Sigmoid colon (tissue), 7 donors: ENCODE measurements around the gene STAG1. TPM values are rescaled to one million over a fixed set of nuclear protein-coding genes. Genes with fewer than 3 reads are reported as not detected.
"Not testable (repeated sequence)": the region's sequence is repeated elsewhere in the genome, so short reads cannot be mapped to it uniquely, and the experiment has no call there.

ENCODE experiments used
- DNase-seq: peaks from one replicate; pipeline ENCODE4 v3.0.0-alpha.2; 2019
- H3K27ac ChIP-seq, 4 donors: fragments of 200-600 bp; sonication (generic); one replicate each; pipeline ENCODE4 v1.5.1; 2016 to 2019; ENCODE audit warnings: mild to moderate bottlenecking in 1 of 4
- H3K27me3 ChIP-seq, 3 donors: fragments of 200-600 bp; sonication (generic); one replicate each; pipeline ENCODE4 v1.5.1; 2019; ENCODE audit warnings: mild to moderate bottlenecking in 1 of 3
- H3K36me3 ChIP-seq, 4 donors: fragments of 200-600 bp; sonication (generic); one replicate each; pipeline ENCODE4 v1.5.1; 2016 to 2019
- H3K4me1 ChIP-seq, 4 donors: fragments of 200-600 bp; sonication (generic); one replicate each; pipeline ENCODE4 v1.5.1; 2017 to 2019
- H3K4me3 ChIP-seq, 4 donors: fragments of 200-600 bp; sonication (generic); one replicate each; pipeline ENCODE4 v1.5.1; 2017 to 2019; ENCODE audit warnings: mild to moderate bottlenecking in 2 of 4, moderate library complexity in 1 of 4
- H3K9me3 ChIP-seq, 4 donors: fragments of 200-600 bp in 3 of 4; sonication (generic) in 3 of 4; one replicate each; pipeline versions ENCODE4 v1.5.1 to v1.6.1; 2013 to 2019
- EP300 ChIP-seq, 4 donors: sonication (generic); formaldehyde crosslinking; IDR thresholded peaks; one replicate each; pipeline ENCODE4 v1.6.1; 2017; ENCODE audit warnings: antibody characterized with exemption in 4 of 4
- POLR2A ChIP-seq, 2 donors: fragments of 450-650 bp; IDR thresholded peaks; one replicate each; pipeline ENCODE4 v1.6.1; 2016; ENCODE audit warnings: antibody characterized with exemption in 2 of 2, mild to moderate bottlenecking in 2 of 2, moderate library complexity in 2 of 2
- POLR2AphosphoS5 ChIP-seq, 4 donors: sonication (generic); formaldehyde crosslinking; IDR thresholded peaks; one replicate each; pipeline ENCODE4 v1.6.1; 2017; ENCODE audit warnings: antibody characterized with exemption in 4 of 4
- WGBS, 2 donors: extraction: QIAGEN DNeasy Blood & Tissue Kit; methylation state at CpG; one replicate each; pipeline ENCODE4 v1.1.7; 2013; 5-methylcytosine and 5-hydroxymethylcytosine counted together
- intact Hi-C: fragments of 100-400 bp; cut with DNase I; formaldehyde crosslinking; loops from one replicate; pipeline ENCODE4 v1.15.1; 2023
- polyA plus RNA-seq, 3 donors: library from polyadenylated mRNA; stranded (reverse); fragments of 200-250 nt; gene quantifications; one replicate each; pipeline ENCODE4 v1.2.3, GENCODE V29; 2013
- total RNA-seq, 4 donors: library from RNA; depleted of rRNA; stranded (reverse); fragments of >200 nt; gene quantifications; one replicate each; pipeline ENCODE4 v1.1.0, GENCODE V29; 2016
- TF ChIP-seq, protein P1 (sequence below), 4 experiments: fragments of 450-650 bp in 3 of 4; fragments of 200-600 bp in 1 of 4; IDR thresholded peaks; one replicate each; pipeline ENCODE4 v1.5.1; 2016 to 2019; ENCODE audit warnings: antibody characterized with exemption in 4 of 4, mild to moderate bottlenecking in 3 of 4, moderate library complexity in 2 of 4
- donor health status: healthy with polysubstance abuse.
- donor health status: Bipolar disorder and iron deficiency.
- donor health status: healthy.

Gene STAG1
- total and polyA plus RNA-seq, 7 donors: 12.0 to 52.8 (median 37.3) TPM

DNA sequence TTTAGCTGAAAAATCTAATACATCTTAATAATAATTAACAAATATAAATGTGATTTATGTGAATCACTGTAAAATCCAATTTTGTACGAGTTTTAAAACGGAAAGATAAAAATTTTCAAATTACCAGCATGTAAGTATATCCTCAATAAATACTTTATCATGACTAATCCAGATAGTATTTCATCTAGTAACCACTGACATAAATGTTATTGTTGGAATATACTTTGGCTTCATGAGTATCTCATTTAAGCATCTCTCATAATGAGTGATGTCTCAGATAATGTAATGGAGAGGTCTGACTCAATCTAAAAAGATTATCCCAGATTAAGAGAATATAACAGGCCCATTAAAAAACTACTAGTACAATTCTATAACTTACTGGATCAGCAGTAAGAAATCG lies 216.3 kb downstream of the STAG1 start:
- no peak for TF ChIP-seq EP300 (IDR thresholded peaks at IDR 0.05)
- no peak for TF ChIP-seq POLR2A (IDR thresholded peaks at IDR 0.05)
- TF ChIP-seq, protein P1, sequence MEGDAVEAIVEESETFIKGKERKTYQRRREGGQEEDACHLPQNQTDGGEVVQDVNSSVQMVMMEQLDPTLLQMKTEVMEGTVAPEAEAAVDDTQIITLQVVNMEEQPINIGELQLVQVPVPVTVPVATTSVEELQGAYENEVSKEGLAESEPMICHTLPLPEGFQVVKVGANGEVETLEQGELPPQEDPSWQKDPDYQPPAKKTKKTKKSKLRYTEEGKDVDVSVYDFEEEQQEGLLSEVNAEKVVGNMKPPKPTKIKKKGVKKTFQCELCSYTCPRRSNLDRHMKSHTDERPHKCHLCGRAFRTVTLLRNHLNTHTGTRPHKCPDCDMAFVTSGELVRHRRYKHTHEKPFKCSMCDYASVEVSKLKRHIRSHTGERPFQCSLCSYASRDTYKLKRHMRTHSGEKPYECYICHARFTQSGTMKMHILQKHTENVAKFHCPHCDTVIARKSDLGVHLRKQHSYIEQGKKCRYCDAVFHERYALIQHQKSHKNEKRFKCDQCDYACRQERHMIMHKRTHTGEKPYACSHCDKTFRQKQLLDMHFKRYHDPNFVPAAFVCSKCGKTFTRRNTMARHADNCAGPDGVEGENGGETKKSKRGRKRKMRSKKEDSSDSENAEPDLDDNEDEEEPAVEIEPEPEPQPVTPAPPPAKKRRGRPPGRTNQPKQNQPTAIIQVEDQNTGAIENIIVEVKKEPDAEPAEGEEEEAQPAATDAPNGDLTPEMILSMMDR (IDR thresholded peaks at IDR 0.05): no peak
- TF ChIP-seq POLR2AphosphoS5 (IDR thresholded peaks at IDR 0.05): no peak
- Histone ChIP-seq H3K9me3 (no peaks in the 10 kb centered on the region), H3K27me3 (no peaks in the 10 kb centered on the region), H3K4me1 (no peaks in the 10 kb centered on the region), H3K36me3 (no peaks in the 10 kb centered on the region), H3K4me3 (no peak overlapping the region), H3K27ac (no peak overlapping the region)
- DNase-seq: no peak
- 95 to 97% methylated on average over 3 of the region's 3 CpGs for WGBS, 2 donors
- intact Hi-C loops: loop anchor here (10.0 kb wide), 1 partner anchor 479 kb away; no protein-coding TSS in a partner anchor

GRCh38 chr3:136532766-136533165 lies 219.4 kb downstream of the STAG1 start:
- Histone ChIP-seq H3K9me3 (no peaks in the 10 kb centered on the region), H3K27ac (no peak overlapping the region), H3K36me3 (no peaks in the 10 kb centered on the region), H3K27me3 (no peaks in the 10 kb centered on the region), H3K4me1 (no peaks in the 10 kb centered on the region), H3K4me3 (no peak overlapping the region)
- no peak for TF ChIP-seq EP300 (IDR thresholded peaks at IDR 0.05)
- TF ChIP-seq, protein P1 (IDR thresholded peaks at IDR 0.05): no peak
- DNase-seq: no peak
- WGBS, 2 donors: 99% methylated on average over 1 of the region's 1 CpG
- intact Hi-C loops: loop anchor here (10.0 kb wide), 1 partner anchor 482 kb away; no protein-coding TSS in a partner anchor

DNA sequence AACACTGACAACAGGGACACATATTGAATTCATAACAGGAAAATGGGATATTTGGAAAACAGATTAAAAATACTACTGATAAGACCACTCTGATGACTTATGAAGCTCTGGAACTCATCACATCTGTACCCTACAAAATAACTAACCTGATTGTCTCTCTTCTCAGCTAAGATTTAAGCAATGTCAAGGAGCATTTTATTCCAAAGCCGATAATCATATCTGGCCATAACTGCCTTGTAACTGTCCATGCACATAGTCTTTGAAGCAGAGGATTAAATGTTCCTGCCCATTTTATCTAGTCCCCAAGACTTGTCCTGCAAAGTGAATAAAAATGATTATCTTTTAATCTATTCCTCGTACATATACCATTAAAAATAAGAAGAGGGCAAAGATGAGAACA lies 234.1 kb downstream of the STAG1 start:
- intact Hi-C loops: no loop called here
- Histone ChIP-seq H3K4me1 (peaks cover 0 to 4% (median 2%) of the 10 kb centered on the region in 4 donors), H3K27ac (no peak overlapping the region)

DNA sequence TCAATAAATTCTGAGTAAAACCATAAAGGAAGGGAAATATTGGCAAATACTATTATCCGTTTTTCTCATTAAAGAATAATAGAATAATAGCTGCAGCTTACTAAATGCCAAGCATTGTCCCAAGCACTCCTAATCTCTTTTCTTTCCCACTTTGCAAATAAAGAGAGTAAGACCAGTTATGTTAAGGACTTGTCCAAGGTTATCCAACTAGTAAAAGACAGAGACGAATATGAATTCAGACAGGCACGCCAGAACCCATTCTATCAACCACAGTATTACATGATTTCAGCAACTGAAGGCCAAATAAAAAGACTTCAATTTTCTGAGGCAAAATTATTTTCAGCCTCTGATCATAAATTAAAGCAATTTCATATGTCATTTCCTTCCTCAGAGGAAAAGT lies 235.5 kb downstream of the STAG1 start:
- no peaks in the 10 kb centered on the region for H3K9me3 ChIP-seq
- intact Hi-C loops: no loop called here
- WGBS, 2 donors: 83 to 87% methylated on average over 3 of the region's 3 CpGs
- no peaks in the 10 kb centered on the region for H3K36me3 ChIP-seq
- TF ChIP-seq POLR2AphosphoS5 (IDR thresholded peaks at IDR 0.05) (no peak), EP300 (IDR thresholded peaks at IDR 0.05) (no peak), POLR2A (IDR thresholded peaks at IDR 0.05) (no peak)
- TF ChIP-seq, protein P1 (IDR thresholded peaks at IDR 0.05): no peak
- no peak overlapping the region for H3K27ac ChIP-seq
- no peak overlapping the region for H3K4me3 ChIP-seq
- no peak for DNase-seq
- no peaks in the 10 kb centered on the region for H3K27me3 ChIP-seq
- peaks cover 0 to 12% (median 5%) of the 10 kb centered on the region in 4 donors for H3K4me1 ChIP-seq

More for the DNA sequence above, 234.1 kb downstream of the STAG1 start:
- H3K27me3 ChIP-seq: no peaks in the 10 kb centered on the region
- TF ChIP-seq POLR2A (IDR thresholded peaks at IDR 0.05): no peak
- no peak for TF ChIP-seq EP300 (IDR thresholded peaks at IDR 0.05)
- H3K36me3 ChIP-seq: no peaks in the 10 kb centered on the region
- DNase-seq: no peak
- no peaks in the 10 kb centered on the region for H3K9me3 ChIP-seq
- 92 to 95% methylated on average over 2 of the region's 2 CpGs for WGBS, 2 donors
- H3K4me3 ChIP-seq: no peak overlapping the region

- WGBS, 2 donors: 96 to 99% methylated on average over 5 of the region's 5 CpGs
- intact Hi-C loops: no loop called here
- Histone ChIP-seq H3K9me3 (no peaks in the 10 kb centered on the region), H3K4me3 (no peak overlapping the region), H3K27me3 (no peaks in the 10 kb centered on the region), H3K27ac (no peak overlapping the region), H3K4me1 (peaks cover 0 to 12% (median 5%) of the 10 kb centered on the region in 4 donors), H3K36me3 (no peaks in the 10 kb centered on the region)
- DNase-seq: no peak
- TF ChIP-seq POLR2AphosphoS5 (IDR thresholded peaks at IDR 0.05) (no peak), EP300 (IDR thresholded peaks at IDR 0.05) (no peak)
- TF ChIP-seq, protein P1 (IDR thresholded peaks at IDR 0.05): no peak
Observed at GRCh38 chr3:136516095-136516494, 236.1 kb downstream of the STAG1 start.

GRCh38 chr3:136514533-136514932 lies 237.6 kb downstream of the STAG1 start:
- 96 to 97% methylated on average over 7 of the region's 7 CpGs for WGBS, 2 donors
- H3K9me3 ChIP-seq, H3K27ac ChIP-seq, intact Hi-C loops, H3K27me3 ChIP-seq, DNase-seq, H3K36me3 ChIP-seq, H3K4me3 ChIP-seq: not testable (repeated sequence)
- peaks cover 0 to 12% (median 5%) of the 10 kb centered on the region in 4 donors for H3K4me1 ChIP-seq
